GM06990 (cell line): ENCODE data around the gene CERS4.

Experiments used
- DNase-seq: peaks from one replicate; pipeline ENCODE4 v3.0.0-alpha.2; 2011; ENCODE audit not compliant: insufficient read length; ENCODE audit errors: extremely low read depth
- H3K27me3 ChIP-seq: replicated peaks from 2 replicates; pipeline ENCODE4 v1.6.0; 2011; ENCODE audit warnings: low read length; ENCODE audit not compliant: control insufficient read depth, insufficient read depth
- H3K36me3 ChIP-seq: 2 replicates; pipeline ENCODE4 v1.5.1; 2011; ENCODE audit warnings: low read length; ENCODE audit not compliant: control insufficient read depth, insufficient read depth
- H3K4me3 ChIP-seq: replicated peaks from 2 replicates; pipeline ENCODE4 v1.5.1; 2011; ENCODE audit warnings: low read depth, mild to moderate bottlenecking, control low read depth, low read length
- TF ChIP-seq, protein P1 (sequence below): IDR thresholded peaks from 2 replicates; pipeline ENCODE4 v1.5.1; 2011; ENCODE audit warnings: low read length, control low read depth, mild to moderate bottlenecking, inconsistent platforms; ENCODE audit not compliant: insufficient read depth, poor library complexity, severe bottlenecking

Gene CERS4

DNA sequence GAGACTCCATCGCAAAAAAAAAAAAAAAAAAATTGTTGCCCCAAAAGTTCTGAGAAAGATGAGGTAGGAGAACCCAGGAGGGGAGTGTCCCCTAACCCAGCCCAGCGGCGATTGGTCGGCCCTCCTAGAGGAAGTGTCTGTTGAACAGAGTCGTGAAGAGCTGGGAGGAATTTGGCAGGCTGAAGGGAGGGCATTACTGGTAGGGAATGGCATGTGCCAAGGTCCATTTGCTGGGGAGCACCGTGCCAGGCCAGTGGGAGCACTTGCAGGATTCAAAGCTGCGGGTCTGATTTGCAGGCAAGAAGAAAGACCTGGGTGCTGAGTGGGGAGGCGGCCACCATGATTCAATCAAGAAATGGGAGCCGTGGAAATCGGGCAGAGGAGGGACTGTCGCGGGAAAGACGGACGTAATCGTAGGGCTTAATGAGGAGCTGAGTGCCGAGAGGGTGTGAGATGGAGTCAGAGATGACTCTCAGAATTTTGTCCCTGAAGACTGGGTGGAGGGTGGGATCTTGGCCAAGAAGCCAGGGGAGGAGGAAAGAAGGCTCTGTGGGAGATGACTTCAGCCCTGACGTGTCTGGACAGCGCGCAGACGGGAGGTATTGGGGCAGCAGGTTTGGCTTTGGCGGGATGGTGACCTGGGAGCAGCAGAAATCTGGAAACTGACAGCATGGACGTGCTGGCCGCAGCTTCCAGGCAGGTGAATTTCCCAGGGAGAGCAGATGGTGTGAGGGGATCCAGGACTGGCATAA, 15.4 kb downstream of the CERS4 start:
- DNase-seq = no peak

DNA sequence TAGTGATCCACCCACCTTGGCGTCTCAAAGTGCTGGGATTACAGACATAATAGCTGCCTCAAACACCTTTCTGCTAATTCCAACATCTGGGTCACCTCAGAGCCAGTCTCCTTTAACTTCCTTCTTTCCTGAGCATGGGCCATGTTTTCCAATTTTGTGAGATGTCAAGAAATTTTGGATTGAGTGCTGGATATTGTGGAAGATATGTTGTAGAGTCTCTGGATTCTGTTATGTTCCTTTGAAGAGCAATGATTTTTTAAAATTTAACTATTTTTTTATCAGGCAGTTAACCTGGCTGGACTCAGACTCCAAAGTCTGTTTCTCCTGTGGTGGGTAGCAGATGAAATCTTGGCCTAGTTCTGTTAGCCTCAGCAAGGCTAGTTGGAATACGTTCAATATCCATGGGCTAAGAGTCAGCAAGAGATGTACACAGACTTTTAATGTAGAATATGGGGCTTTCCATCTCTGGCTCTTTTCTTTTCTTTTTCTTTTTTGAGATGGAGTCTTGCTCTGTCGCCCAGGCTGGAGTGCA, 22.0 kb downstream of the CERS4 start:
- Histone ChIP-seq H3K27me3 (no peaks in the 10 kb centered on the region), H3K4me3 (no peak overlapping the region), H3K36me3 (peaks cover 2% of the 10 kb centered on the region)
- no peak for DNase-seq
- TF ChIP-seq, protein P1, sequence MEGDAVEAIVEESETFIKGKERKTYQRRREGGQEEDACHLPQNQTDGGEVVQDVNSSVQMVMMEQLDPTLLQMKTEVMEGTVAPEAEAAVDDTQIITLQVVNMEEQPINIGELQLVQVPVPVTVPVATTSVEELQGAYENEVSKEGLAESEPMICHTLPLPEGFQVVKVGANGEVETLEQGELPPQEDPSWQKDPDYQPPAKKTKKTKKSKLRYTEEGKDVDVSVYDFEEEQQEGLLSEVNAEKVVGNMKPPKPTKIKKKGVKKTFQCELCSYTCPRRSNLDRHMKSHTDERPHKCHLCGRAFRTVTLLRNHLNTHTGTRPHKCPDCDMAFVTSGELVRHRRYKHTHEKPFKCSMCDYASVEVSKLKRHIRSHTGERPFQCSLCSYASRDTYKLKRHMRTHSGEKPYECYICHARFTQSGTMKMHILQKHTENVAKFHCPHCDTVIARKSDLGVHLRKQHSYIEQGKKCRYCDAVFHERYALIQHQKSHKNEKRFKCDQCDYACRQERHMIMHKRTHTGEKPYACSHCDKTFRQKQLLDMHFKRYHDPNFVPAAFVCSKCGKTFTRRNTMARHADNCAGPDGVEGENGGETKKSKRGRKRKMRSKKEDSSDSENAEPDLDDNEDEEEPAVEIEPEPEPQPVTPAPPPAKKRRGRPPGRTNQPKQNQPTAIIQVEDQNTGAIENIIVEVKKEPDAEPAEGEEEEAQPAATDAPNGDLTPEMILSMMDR = no peak

More for the DNA sequence above, 15.4 kb downstream of the CERS4 start:
- Histone ChIP-seq H3K4me3 (no peak overlapping the region), H3K36me3 (peaks cover 2% of the 10 kb centered on the region), H3K27me3 (no peaks in the 10 kb centered on the region)
- TF ChIP-seq, protein P1 = no peak

DNA sequence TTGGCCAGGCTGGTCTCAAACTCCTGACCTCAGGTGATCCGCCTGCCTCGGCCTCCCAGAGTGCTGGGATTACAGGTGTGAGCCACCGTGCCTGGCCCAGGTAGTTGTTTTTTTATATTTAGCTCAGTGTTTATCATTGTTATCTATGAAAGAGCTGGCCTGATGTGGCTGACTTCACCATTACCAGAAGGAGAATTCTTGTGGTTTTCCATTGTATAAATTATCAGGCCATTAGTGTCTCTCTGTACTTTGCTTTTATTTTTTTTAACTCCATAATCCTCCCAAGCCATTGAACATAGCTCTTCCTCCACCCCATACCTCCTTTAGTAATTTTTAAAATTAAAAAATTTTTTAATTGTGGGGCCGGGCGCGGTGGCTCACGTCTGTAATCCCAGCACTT, 24.2 kb downstream of the CERS4 start:
- TF ChIP-seq, protein P1 = no peak
- Histone ChIP-seq H3K27me3 (no peaks in the 10 kb centered on the region), H3K36me3 (no peaks in the 10 kb centered on the region; the same call in 1 of the 2 replicates), H3K4me3 (no peak overlapping the region)
- DNase-seq = no peak

DNA sequence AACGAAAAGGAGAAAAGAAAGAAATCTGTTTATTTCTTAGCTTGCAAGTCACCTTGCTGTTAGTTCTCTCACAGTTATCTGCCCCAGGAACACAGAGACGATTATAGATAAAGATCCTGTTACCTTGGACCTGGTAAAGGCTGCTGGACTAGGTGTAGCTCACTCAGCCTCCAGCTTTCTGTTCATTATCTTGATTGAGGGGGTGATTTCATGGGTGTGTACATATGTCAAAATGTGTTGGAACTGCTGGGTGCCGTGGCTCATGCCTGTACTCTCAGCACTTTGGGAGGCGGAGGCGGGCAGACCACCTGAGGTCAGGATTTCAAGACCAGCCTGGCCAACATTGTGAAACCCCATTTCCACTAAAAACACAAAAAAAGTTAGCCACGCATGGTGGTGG, 27.9 kb downstream of the CERS4 start:
- no peak for DNase-seq
- Histone ChIP-seq H3K36me3 (peaks cover 4% of the 10 kb centered on the region), H3K4me3 (no peak overlapping the region), H3K27me3 (no peaks in the 10 kb centered on the region)
- TF ChIP-seq, protein P1 = no peak

DNA sequence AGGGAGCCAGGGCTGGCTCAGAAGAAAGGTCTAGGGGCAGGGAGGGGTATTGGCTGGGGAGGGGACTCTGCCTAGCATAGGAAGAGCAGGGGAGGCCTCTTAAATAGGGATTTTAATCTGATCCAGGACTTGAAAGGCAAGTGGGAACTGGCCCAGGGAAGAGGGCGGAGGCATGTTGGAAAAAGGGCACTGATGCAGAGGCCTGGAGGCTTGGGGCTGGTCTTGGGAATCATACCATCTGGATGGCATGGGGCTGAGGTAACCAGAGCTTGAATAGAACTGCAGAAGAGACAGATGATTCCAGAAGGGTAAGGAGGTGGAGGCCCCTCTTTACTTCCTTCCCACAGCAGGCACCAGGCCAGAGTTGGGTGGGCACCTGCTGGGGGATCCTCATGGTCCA, 29.1 kb downstream of the CERS4 start:
- TF ChIP-seq, protein P1 = no peak
- DNase-seq = no peak
- Histone ChIP-seq H3K36me3 (peaks cover 9% of the 10 kb centered on the region), H3K27me3 (no peaks in the 10 kb centered on the region), H3K4me3 (no peak overlapping the region)
